GM23248 (cell line): ENCODE measurements around the gene SYNE2.

ENCODE experiments used
- EZH2 ChIP-seq: fragments of 200-600 bp; sonication (generic); IDR thresholded peaks from 2 replicates; pipeline ENCODE4 v1.6.1; 2018; ENCODE audit warnings: antibody characterized with exemption, mild to moderate bottlenecking; ENCODE audit not compliant: insufficient read depth, poor library complexity, severe bottlenecking
- EZH2phosphoT487 ChIP-seq: fragments of 200-600 bp; sonication (generic); IDR thresholded peaks from 2 replicates; pipeline ENCODE4 v1.6.1; 2018; ENCODE audit warnings: antibody characterized with exemption, moderate library complexity, mild to moderate bottlenecking, low read depth; ENCODE audit not compliant: insufficient read depth

- TF ChIP-seq EZH2phosphoT487 (no peak), EZH2 (no peak)
Measured at GRCh38 chr14:63881926-63882325, 29.1 kb downstream of the SYNE2 start.
